Activated T-cell treated with anti-CD3 and anti-CD28 coated beads for 24 hours (primary cell): ENCODE measurements around the gene KCTD6.

Source experiments
- DNase-seq: peaks from one replicate; pipeline ENCODE4 v3.0.0-alpha.2; 2020; ENCODE audit warnings: low read depth

Gene KCTD6

DNA sequence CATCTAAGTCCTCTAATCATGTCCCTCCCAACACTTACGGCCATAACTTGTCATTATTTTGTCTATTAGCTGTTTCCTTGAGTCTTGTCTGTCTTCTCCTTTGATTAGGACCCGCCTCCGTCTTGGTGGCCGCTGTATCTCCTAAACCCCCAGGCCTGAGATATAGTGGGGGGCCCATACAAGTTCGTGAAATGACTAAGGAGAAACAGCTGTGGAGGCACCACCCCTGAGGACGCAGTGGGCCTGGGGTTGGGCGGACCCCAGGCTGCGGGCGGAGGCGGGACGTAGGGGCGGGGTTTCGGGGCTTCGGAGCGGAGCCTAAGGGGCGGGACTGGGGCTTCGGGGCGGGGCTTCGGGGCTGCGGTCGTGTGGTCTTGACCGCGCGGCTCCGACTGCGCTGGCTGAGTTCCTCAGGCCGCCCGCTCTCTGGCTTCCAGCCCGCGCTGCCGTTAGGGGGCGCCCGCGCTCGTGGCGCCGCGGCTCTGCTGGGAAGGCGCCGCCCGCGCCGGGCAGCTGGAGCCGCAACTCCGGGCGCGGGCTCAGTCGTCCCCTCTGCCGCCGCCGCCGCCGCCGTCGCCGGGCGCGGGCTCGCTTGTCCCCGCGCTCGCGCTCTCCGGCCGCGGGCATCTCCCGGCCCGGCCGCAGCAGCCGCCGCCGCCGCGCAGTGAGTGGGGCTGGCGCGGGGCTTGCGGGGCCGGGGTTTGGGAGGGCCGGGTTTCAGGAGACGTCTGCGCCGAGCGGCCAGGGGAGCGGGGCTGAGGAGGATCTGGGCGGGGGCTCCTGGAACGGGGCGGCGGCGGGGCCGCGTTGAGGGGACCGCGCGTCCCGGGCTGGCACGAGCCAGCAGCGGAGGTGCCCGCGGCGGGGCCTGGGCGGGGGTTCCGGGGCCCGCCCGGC, at the start of gene KCTD6:
Gene KCTD6 (plus strand): TSS at position 591 of the 897 bp plus-strand sequence. CDS start 6,660 bp downstream, outside the sequence.
- peak; percentile 83 for DNase-seq

- DNase-seq: no peak
Observed at GRCh38 chr3:58452176-58452575, 39.7 kb upstream of the KCTD6 start.

DNA sequence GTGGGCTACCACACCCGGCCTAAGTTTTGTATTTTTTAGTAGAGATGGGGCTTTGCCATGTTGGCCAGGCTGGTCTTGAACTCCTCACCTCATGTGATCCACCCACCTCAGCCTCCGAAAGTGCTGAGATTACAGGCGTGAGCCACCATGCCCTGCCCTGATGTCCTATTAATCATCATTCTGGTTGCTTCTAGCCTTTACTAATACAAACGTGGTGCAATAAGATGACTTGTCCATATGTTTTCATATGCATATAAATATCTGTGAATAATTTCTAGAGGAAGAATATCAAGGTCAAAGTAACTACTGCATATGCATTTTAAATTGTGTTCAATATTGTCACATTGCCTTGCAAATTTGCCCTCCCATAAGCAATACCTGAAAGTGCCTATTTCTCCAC, 32.7 kb upstream of the KCTD6 start:
- DNase-seq: no peak

GRCh38 chr3:58462829-58463180, 29.1 kb upstream of the KCTD6 start:
- DNase-seq: no peak

GRCh38 chr3:58463181-58463941, 28.5 kb upstream of the KCTD6 start:
- DNase-seq: peak; percentile 71

DNA sequence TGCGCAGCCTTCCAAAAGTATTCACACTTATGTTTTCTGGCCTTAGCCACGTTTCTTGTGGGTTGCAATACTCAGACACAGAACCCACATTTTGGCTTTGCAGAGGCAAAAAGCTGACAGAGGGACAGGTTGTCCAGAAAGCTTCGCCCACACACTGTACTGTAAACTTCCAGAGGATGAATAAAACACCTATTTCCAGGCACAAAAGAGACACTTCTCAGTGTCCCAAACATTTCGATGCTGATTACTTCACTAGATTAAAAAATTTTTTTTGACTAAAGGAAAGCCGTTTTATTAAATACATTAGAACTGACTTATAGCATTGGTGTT, 28.0 kb upstream of the KCTD6 start:
- DNase-seq: no peak

GRCh38 chr3:58464866-58465265, 27.0 kb upstream of the KCTD6 start:
- DNase-seq: no peak

DNA sequence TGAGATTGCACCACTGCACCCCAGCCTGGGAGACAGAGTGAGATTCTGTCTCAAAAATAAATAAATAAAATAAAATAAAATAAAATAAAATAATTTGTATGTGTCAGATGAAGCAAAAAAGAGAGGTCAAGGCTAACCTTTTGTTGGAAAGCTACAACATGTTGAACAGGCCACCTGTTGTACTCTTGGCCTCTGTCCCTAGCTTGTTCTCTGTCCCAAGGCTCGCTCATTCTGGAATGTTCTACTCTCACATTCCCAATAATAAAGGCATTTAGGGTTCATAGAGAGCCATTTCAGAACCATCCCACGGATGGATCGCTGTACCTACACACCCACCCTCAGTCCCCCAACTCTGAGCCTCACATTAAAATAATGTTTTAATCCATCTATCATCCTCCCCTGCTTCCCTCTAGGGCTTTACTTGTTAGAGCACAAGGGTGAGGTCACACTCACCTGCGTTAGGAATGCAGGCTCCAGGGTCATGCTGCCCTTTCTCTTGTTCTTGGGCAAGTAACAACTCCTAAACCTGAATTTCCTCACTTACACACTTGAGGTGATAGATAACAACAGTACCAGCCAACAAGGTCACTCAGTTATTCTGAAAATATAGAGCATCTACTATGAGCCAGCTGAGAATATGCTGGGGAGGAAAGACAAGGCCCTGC, 24.9 kb upstream of the KCTD6 start:
- no peak for DNase-seq

GRCh38 chr3:58469096-58469495, 22.8 kb upstream of the KCTD6 start:
- DNase-seq: no peak

GRCh38 chr3:58470363-58471024, 21.4 kb upstream of the KCTD6 start:
- no peak for DNase-seq

DNA sequence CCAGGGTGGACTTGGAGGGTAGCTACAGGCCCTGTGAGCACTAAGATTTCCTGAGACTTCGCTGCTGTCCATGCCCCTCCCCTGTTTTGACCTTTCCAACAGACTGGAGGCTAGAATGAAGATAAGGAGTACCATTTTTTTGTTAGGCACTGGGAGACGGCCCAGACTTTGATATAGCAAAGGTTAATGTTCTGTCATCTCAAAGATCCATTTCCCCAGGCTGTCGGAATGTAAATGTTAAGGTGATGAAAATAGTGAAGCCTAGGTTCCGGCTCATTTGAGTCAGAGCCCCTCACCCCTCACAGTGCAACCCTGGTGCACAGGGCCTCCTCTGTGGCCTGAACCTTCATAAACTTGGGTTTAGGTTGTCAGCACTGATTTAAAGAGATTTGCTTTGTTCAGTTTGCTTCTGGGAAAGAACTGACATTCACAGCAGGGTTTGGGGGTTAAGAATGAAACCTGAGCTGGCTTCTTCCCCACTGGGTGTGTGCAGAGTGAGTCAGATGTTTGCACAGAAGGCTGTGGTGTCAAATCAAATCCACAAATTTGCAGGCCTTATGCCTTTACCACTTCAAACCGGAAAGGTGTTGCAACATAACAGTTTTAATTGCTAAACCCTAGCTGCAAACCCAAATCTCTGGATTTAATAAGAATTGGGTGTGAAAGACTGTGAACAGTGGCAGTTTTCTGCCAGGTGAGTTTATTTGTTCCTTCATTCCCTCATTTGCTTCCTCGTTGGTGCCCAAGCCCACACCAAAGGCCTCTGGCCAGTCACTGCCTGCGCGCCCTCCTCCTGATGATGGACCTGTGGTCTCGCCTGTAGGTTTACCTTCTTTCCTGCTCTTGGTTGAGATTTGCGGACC, 20.6 kb upstream of the KCTD6 start:
- peak; percentile 54 for DNase-seq

DNA sequence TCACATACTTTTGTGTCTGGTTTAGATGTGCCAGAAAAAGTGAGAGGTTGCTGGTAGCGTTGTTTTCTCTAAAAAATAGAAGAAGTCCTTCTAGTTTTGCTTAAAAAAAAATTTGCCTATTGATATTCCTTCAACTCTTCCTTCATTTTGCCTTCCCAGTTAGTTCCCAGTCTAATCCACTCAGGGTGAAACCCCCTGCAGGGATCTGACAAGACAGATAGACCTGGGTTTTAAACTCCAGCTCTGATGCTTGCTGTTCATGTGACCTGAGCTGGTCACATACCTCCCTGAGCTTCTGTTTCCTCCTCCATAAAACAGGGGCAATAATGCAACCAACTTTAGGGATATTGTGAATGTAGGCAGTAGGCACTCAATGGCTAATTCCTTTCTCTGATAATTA, 18.6 kb upstream of the KCTD6 start:
- no peak for DNase-seq

- no peak for DNase-seq
Observed at GRCh38 chr3:58474348-58474911, 17.5 kb upstream of the KCTD6 start.

GRCh38 chr3:58474967-58475578, 16.8 kb upstream of the KCTD6 start:
- DNase-seq: no peak

DNA sequence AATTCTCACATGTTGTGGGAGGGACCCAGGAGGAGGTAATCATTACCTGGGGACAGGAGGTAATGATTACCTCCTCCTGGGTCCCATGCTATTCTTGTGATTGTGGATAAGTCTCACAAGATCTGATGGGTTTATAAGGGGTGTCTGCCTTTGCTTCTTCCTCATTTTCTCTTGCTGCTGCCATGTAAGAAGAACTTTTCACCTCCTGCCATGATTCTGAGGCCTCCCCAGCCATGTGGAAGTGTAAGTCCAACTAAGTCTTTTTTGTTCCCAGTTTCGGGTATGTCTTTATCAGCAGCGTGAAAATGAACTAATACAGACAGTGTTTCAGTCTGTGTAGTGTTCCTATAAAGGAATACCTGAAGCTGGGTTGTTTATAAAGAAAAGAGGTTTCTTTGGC, 13.1 kb upstream of the KCTD6 start:
- no peak for DNase-seq

GRCh38 chr3:58480309-58480708, 11.6 kb upstream of the KCTD6 start:
- no peak for DNase-seq

DNA sequence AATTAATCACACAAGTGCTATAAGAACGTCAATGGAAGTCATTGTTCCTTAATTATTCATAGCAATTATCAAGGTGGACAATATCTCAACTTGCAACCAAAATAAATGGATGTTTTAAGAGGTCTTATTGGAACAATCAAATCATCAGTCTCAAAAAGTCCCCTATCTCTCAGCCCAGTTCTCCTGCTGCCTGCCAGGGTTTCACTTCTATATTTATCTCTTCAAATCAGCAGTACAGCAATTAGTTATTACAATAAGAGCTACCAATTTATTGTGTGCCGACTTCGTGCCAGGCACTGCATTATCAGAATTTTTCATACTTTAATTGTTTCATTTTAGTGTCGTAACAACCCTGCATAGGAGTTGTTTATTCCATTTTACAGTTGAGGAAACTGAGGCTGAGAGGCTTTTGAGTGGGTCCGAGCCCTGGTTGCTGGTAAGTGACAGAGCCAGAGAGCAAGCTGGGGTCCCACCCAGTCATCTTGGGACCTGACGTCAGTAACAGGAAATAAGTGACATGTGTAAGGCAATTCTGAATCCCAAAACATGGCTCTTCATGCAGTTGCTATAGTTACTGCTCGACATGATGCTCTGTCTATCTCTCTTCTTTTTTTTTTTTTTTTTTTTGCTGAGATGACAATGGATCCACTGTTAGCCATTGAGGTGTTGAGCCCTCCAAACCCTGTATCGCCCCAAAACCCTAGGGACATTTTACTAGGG, 8.8 kb upstream of the KCTD6 start:
- DNase-seq: no peak

DNA sequence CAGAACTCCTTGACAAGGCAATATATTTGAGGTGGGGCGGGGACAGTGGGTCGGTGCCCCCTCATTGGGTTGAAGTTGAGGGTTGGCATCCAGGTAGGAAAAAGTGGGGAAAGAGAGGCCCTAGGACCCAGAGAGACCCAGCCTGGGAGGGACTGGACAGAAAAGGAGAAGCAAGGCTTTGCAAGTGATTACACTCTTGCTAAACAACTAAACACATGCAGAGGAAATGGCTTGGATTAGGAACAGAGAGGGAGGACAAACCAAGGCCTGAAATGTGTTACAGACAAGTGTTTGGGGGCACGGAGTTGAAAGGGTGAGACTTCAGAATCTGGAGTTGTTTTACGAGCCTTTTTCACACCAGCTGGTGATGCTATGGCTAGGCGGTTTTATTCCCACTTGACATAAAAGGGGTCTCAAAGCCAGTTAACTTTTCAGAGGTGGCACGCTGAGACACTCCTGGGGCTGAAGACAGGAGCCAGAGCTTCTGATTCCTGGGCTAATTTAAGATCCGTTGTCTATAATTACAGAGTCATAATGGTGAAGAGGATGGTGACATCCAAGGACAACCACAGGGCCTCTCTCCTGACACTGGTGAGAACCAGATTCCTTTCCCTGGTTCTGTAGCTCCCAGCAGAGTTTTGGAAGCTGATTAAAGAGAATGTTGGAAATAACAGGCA, 7.7 kb upstream of the KCTD6 start:
- no peak for DNase-seq

DNA sequence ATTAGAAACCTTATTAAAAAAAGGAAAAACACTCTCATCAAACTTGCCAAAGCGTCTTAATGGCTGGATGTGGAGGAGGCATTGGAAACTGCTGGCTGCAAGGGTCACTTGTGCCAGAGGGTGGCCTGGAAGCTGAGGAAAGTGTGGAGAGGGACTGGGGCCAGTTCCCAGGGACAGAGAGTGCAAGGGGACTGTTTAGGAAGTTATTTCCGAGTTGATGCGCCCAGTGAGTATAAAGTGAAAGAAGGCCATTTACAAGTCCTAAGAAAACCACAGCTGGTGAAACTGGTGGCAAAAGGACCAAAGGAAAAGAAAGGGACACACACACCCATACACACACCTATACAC, 7.2 kb upstream of the KCTD6 start:
- no peak for DNase-seq
